Lower leg skin (tissue), 4 donors: Measurements from ENCODE around the gene TMEM184A. TPM values are rescaled to one million over a fixed set of nuclear protein-coding genes. Genes with fewer than 3 reads are reported as not detected.

Source experiments
- DNase-seq, 2 donors: peaks; one replicate each; pipeline ENCODE4 v3.0.0-alpha.2; 2019; ENCODE audit warnings: low spot score in 2 of 2
- H3K4me3 ChIP-seq: fragments of 200-600 bp; sonication (generic); 2 replicates; pipeline ENCODE4 v1.5.1; 2017; ENCODE audit warnings: mild to moderate bottlenecking, low read depth; ENCODE audit not compliant: poor library complexity, severe bottlenecking
- CTCF ChIP-seq, 3 donors: fragments of 450-650 bp; IDR thresholded peaks; one replicate each; pipeline ENCODE4 v1.5.1; 2016; ENCODE audit warnings: antibody characterized with exemption in 3 of 3, mild to moderate bottlenecking in 3 of 3, moderate library complexity in 2 of 3
- POLR2A ChIP-seq, 2 donors: fragments of 450-650 bp; IDR thresholded peaks; one replicate each; pipeline ENCODE4 v1.6.1; 2016 to 2017; ENCODE audit warnings: antibody characterized with exemption in 2 of 2, mild to moderate bottlenecking in 1 of 2, moderate library complexity in 1 of 2
- WGBS, 2 donors: methylation state at CpG; one replicate each; pipeline ENCODE4 v1.1.5; 2018; 5-methylcytosine and 5-hydroxymethylcytosine counted together
- intact Hi-C: fragments of 100-400 bp; cut with DNase I; formaldehyde crosslinking; loops from one replicate; pipeline ENCODE4 v1.15.0; 2023; ENCODE audit warnings: low total_unique reads
- total RNA-seq, 4 donors: library from RNA; depleted of rRNA; stranded (reverse); fragments of >200 nt; gene quantifications; one replicate each; pipeline ENCODE4 v1.1.0, GENCODE V29; 2016

The TMEM184A gene
- total RNA-seq, 4 donors from 2014 or later = 70.5 to 177 (median 119) TPM

- intact Hi-C loops = no loop called here
- WGBS, 2 donors = 82% methylated on average over 25 to 27 of the region's 33 CpGs
- TF ChIP-seq CTCF (IDR thresholded peaks at IDR 0.05) (no peak), POLR2A (IDR thresholded peaks at IDR 0.05) (no peak)
- DNase-seq = no peak
- H3K4me3 ChIP-seq = no peak overlapping the region
Observed at GRCh38 chr7:1499367-1500029, 56.5 kb downstream of the TMEM184A start.

- DNase-seq = no peak
- intact Hi-C loops = no loop called here
- no peak overlapping the region for H3K4me3 ChIP-seq
- WGBS, 2 donors = 92 to 94% methylated on average over 45 to 56 of the region's 62 CpGs
- TF ChIP-seq POLR2A (IDR thresholded peaks at IDR 0.05) (no peak), CTCF (IDR thresholded peaks at IDR 0.05) (no peak)
Observed at GRCh38 chr7:1498370-1499305, 57.4 kb downstream of the TMEM184A start.

GRCh38 chr7:1497293-1497927 is 58.6 kb downstream of the TMEM184A start:
- intact Hi-C loops = no loop called here
- H3K4me3 ChIP-seq = no peak overlapping the region
- WGBS, 2 donors = 89% methylated on average over 31 to 37 of the region's 37 CpGs
- no peak for DNase-seq
- TF ChIP-seq CTCF (IDR thresholded peaks at IDR 0.05) (no peak), POLR2A (IDR thresholded peaks at IDR 0.05) (no peak)

- 91 to 95% methylated on average over 28 to 33 of the region's 33 CpGs for WGBS, 2 donors
- no peak overlapping the region for H3K4me3 ChIP-seq
- DNase-seq = no peak
- TF ChIP-seq CTCF (IDR thresholded peaks at IDR 0.05) = no peak
- no peak for TF ChIP-seq POLR2A (IDR thresholded peaks at IDR 0.05)
- intact Hi-C loops = no loop called here
Observed at GRCh38 chr7:1496531-1497292, 59.3 kb downstream of the TMEM184A start.

GRCh38 chr7:1495564-1496242 is 60.3 kb downstream of the TMEM184A start:
- no peak for DNase-seq
- H3K4me3 ChIP-seq = no peak overlapping the region
- no peak for TF ChIP-seq CTCF (IDR thresholded peaks at IDR 0.05)
- TF ChIP-seq POLR2A (IDR thresholded peaks at IDR 0.05) = no peak
- 89 to 91% methylated on average over 16 to 34 of the region's 34 CpGs for WGBS, 2 donors
- intact Hi-C loops = no loop called here
